Nephron (organoid): ENCODE data around the gene RAPGEFL1.
"Not testable (repeated sequence)": the region's sequence is repeated elsewhere in the genome, so short reads cannot be mapped to it uniquely, and the experiment has no call there.

Source experiments
- H3K27ac Mint-ChIP-seq, 3 experiments: 2 replicates each; pipeline ENCODE4 v1.8.0; 2020; ENCODE audit warnings: mixed read lengths in 3 of 3, mild to moderate bottlenecking in 2 of 3, moderate library complexity in 1 of 3
- H3K27me3 Mint-ChIP-seq: 2 replicates; pipeline ENCODE4 v1.8.0; 2021; ENCODE audit warnings: low read depth, mild to moderate bottlenecking, moderate library complexity, mixed read lengths
- H3K36me3 Mint-ChIP-seq: 2 replicates; pipeline ENCODE4 v1.8.0; 2020; ENCODE audit warnings: low read depth, mixed read lengths
- H3K4me1 Mint-ChIP-seq: 2 replicates; pipeline ENCODE4 v1.8.0; 2020; ENCODE audit warnings: mixed read lengths
- H3K4me3 Mint-ChIP-seq, 3 experiments: 2 replicates each; pipeline ENCODE4 v1.8.0; 2020; ENCODE audit warnings: mild to moderate bottlenecking in 3 of 3, mixed read lengths in 3 of 3, moderate library complexity in 2 of 3
- H3K9me3 Mint-ChIP-seq: 2 replicates; pipeline ENCODE4 v1.8.0; 2020; ENCODE audit warnings: mixed read lengths
- TF ChIP-seq, protein P1 (sequence below), 3 experiments: fragments of 200-600 bp; sonication (generic); IDR thresholded peaks; one replicate each; pipeline ENCODE4 v1.5.0; 2021; ENCODE audit warnings: antibody characterized with exemption in 3 of 3; ENCODE audit not compliant: unreplicated experiment in 3 of 3

RAPGEFL1 gene

GRCh38 chr17:40203131-40203530, 25.9 kb downstream of the RAPGEFL1 start:
- TF ChIP-seq, protein P1, sequence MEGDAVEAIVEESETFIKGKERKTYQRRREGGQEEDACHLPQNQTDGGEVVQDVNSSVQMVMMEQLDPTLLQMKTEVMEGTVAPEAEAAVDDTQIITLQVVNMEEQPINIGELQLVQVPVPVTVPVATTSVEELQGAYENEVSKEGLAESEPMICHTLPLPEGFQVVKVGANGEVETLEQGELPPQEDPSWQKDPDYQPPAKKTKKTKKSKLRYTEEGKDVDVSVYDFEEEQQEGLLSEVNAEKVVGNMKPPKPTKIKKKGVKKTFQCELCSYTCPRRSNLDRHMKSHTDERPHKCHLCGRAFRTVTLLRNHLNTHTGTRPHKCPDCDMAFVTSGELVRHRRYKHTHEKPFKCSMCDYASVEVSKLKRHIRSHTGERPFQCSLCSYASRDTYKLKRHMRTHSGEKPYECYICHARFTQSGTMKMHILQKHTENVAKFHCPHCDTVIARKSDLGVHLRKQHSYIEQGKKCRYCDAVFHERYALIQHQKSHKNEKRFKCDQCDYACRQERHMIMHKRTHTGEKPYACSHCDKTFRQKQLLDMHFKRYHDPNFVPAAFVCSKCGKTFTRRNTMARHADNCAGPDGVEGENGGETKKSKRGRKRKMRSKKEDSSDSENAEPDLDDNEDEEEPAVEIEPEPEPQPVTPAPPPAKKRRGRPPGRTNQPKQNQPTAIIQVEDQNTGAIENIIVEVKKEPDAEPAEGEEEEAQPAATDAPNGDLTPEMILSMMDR (IDR thresholded peaks at IDR 0.05; ENCODE audit: unreplicated experiment in 3 of 3), result no peak
- peaks cover 12% of the 10 kb centered on the region for H3K27me3 Mint-ChIP-seq

GRCh38 chr17:40206193-40206592, 28.9 kb downstream of the RAPGEFL1 start:
- H3K9me3 Mint-ChIP-seq, H3K4me1 Mint-ChIP-seq, H3K27ac Mint-ChIP-seq, H3K27me3 Mint-ChIP-seq, H3K4me3 Mint-ChIP-seq, H3K36me3 Mint-ChIP-seq: not testable (repeated sequence)

More at GRCh38 chr17:40203131-40203530, 25.9 kb downstream of the RAPGEFL1 start:
- Mint-ChIP-seq H3K4me1 (peaks cover 4% of the 10 kb centered on the region), H3K36me3 (no peaks in the 10 kb centered on the region), H3K27ac (no peak overlapping the region), H3K9me3 (no peaks in the 10 kb centered on the region), H3K4me3 (no peak overlapping the region)

GRCh38 chr17:40209404-40210093, 32.3 kb downstream of the RAPGEFL1 start:
- Mint-ChIP-seq H3K4me1 (no peaks in the 10 kb centered on the region), H3K27ac (no peak overlapping the region)

DNA sequence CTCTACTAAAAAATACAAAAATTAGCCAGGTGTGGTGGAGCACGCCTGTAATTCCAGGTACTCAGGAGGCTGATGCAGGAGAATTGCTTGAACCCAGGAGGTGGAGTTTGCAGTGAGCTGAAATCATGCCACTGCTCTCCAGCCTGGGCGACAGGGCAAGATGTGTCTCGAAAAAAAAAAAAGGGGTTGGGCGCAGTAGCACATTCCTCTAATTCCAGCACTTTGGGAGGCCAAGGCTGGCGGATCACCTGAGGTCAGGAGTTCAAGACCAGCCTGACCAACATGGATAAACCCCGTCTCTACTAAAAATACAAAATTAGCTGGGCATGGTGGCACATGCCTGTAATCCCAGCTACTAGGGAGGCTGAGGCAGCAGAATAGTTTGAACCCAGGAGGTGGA, 36.6 kb downstream of the RAPGEFL1 start:
- H3K4me3 Mint-ChIP-seq, H3K27me3 Mint-ChIP-seq, H3K36me3 Mint-ChIP-seq, H3K27ac Mint-ChIP-seq, H3K9me3 Mint-ChIP-seq, H3K4me1 Mint-ChIP-seq: not testable (repeated sequence)

More at GRCh38 chr17:40209404-40210093, 32.3 kb downstream of the RAPGEFL1 start:
- TF ChIP-seq, protein P1 (IDR thresholded peaks at IDR 0.05; ENCODE audit: unreplicated experiment in 3 of 3), result no peak
- Mint-ChIP-seq H3K9me3 (no peaks in the 10 kb centered on the region), H3K4me3 (no peak overlapping the region), H3K36me3 (no peaks in the 10 kb centered on the region), H3K27me3 (no peaks in the 10 kb centered on the region)

GRCh38 chr17:40218006-40218739, 40.9 kb downstream of the RAPGEFL1 start:
- TF ChIP-seq, protein P1 (IDR thresholded peaks at IDR 0.05; ENCODE audit: unreplicated experiment in 3 of 3), result no peak

DNA sequence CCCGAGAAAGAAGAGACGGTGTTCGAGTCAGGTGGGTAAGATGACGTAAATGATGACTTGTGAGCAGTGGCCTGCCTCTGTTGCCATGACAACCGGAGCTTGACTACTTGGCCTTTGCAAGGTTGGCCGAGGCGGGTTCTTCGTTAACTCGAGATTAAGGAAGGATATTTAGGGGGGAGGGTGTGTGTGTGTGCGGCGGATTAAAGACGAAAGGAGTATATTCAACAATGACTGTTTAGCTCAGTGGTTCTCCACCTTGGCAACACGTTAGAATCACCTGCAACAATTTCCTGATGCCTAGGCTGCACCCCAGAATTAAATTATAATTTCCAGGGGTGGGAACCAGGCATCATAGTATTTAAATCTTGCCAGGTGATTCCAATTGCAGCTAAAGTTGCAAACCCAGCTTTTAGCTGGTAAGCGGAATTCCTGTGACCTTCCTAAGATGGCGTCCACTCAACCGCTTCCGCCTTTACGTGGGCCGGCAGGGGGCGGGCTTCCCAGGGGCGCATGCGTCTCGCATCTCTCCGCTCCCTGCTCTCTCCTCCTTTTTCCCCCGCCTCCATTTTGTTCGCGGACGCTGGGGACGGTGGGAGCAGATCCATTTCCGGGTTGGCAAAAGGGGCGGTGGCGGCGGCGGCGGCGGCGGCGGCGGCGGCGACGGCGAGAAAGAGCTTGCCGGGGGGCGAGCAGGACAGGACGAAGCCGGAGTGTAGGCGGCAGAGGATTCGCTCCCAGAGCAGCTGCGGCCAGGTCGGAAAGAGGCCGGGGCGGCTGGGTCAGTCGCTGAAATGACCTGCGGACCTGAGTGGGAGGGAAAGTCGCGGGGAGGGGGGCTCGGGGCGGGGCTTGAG, 41.7 kb downstream of the RAPGEFL1 start, which contains the start of gene WIPF2:
TSS of gene WIPF2 (plus strand) at position 565 of the 854 bp plus-strand sequence. CDS start 37,156 bp downstream, outside the sequence.
- peaks cover 11% of the 10 kb centered on the region for H3K4me1 Mint-ChIP-seq
- peak within 1 kb of the TSS; percentile 95 to 97 (median 97) for H3K27ac Mint-ChIP-seq
- TF ChIP-seq, protein P1 (IDR thresholded peaks at IDR 0.05; ENCODE audit: unreplicated experiment in 3 of 3), result peak; percentile 67 to 76 (median 67)
- H3K9me3 Mint-ChIP-seq, result no peaks in the 10 kb centered on the region
- peak within 1 kb of the TSS; percentile 94 to 95 (median 95) for H3K4me3 Mint-ChIP-seq
- H3K27me3 Mint-ChIP-seq, result no peaks in the 10 kb centered on the region
- peaks cover 3% of the 10 kb centered on the region for H3K36me3 Mint-ChIP-seq

More at GRCh38 chr17:40218006-40218739, 40.9 kb downstream of the RAPGEFL1 start:
- H3K27ac Mint-ChIP-seq, result peak overlapping the region; percentile 95 to 97 (median 97)
- H3K9me3 Mint-ChIP-seq, result no peaks in the 10 kb centered on the region
- H3K4me3 Mint-ChIP-seq, result peak overlapping the region; percentile 94 to 95 (median 95)
- H3K36me3 Mint-ChIP-seq, result peaks cover under 1% of the 10 kb centered on the region
- no peaks in the 10 kb centered on the region for H3K27me3 Mint-ChIP-seq
- H3K4me1 Mint-ChIP-seq, result peaks cover 11% of the 10 kb centered on the region
